ENCODE results near the gene MED17.
A peak's percentile ranks its signal among the peaks of the same experiment; 100 is the strongest.
"Not testable (repeated sequence)": the region's sequence is repeated elsewhere in the genome, so short reads cannot be mapped to it uniquely, and the experiment has no call there.

Gene MED17

GRCh38 chr11:93741882-93742226, 42.2 kb upstream of the MED17 start:
- Histone ChIP-seq H3K36me3 (ENCODE audit: insufficient read depth, low read length) (peaks cover 43% of the 10 kb centered on the region), H3K4me1 (ENCODE audit: control insufficient read depth, insufficient read depth, low read length) (peaks cover 19% of the 10 kb centered on the region), H3K4me2 (ENCODE audit: low read length) (peak overlapping the region; percentile 91), H3K27me3 (ENCODE audit: control insufficient read depth, insufficient read depth, low read length) (no peaks in the 10 kb centered on the region), H3K9ac (ENCODE audit: low read depth, low read length) (peak overlapping the region; percentile 99), H3K9me3 (replicated peaks; ENCODE audit: low read length) (no peaks in the 10 kb centered on the region), H3K4me3 (ENCODE audit: low read length) (peak overlapping the region; percentile 80)

- Histone ChIP-seq H3K9me3 (replicated peaks; ENCODE audit: low read length) (no peaks in the 10 kb centered on the region), H3K4me2 (ENCODE audit: low read length) (no peak overlapping the region), H3K4me1 (ENCODE audit: control insufficient read depth, insufficient read depth, low read length) (peaks cover 6% of the 10 kb centered on the region), H3K27me3 (ENCODE audit: control insufficient read depth, insufficient read depth, low read length) (no peaks in the 10 kb centered on the region), H3K36me3 (ENCODE audit: insufficient read depth, low read length) (peaks cover 28% of the 10 kb centered on the region), H3K9ac (ENCODE audit: low read depth, low read length) (no peak overlapping the region), H3K4me3 (ENCODE audit: low read length) (no peak overlapping the region)
Measured at GRCh38 chr11:93743291-93743690, 40.8 kb upstream of the MED17 start.

GRCh38 chr11:93744669-93745004, 39.4 kb upstream of the MED17 start:
- H3K4me3 ChIP-seq (ENCODE audit: low read length), result no peak overlapping the region
- H3K9ac ChIP-seq (ENCODE audit: low read depth, low read length), result no peak overlapping the region

GRCh38 chr11:93745005-93745755, 38.9 kb upstream of the MED17 start:
- H3K27me3 ChIP-seq (ENCODE audit: control insufficient read depth, insufficient read depth, low read length); H3K9ac ChIP-seq (ENCODE audit: low read depth, low read length); H3K4me3 ChIP-seq (ENCODE audit: low read length); H3K36me3 ChIP-seq (ENCODE audit: insufficient read depth, low read length); H3K4me1 ChIP-seq (ENCODE audit: control insufficient read depth, insufficient read depth, low read length); H3K9me3 ChIP-seq (replicated peaks; ENCODE audit: low read length); H3K4me2 ChIP-seq (ENCODE audit: low read length): not testable (repeated sequence)

More at GRCh38 chr11:93744669-93745004, 39.4 kb upstream of the MED17 start:
- no peak overlapping the region for H3K4me2 ChIP-seq (ENCODE audit: low read length)
- no peaks in the 10 kb centered on the region for H3K4me1 ChIP-seq (ENCODE audit: control insufficient read depth, insufficient read depth, low read length)
- no peaks in the 10 kb centered on the region for H3K27me3 ChIP-seq (ENCODE audit: control insufficient read depth, insufficient read depth, low read length)
- peaks cover 15% of the 10 kb centered on the region for H3K36me3 ChIP-seq (ENCODE audit: insufficient read depth, low read length)
- no peaks in the 10 kb centered on the region for H3K9me3 ChIP-seq (replicated peaks; ENCODE audit: low read length)

- Histone ChIP-seq H3K4me2 (ENCODE audit: low read length) (no peak overlapping the region), H3K27me3 (ENCODE audit: control insufficient read depth, insufficient read depth, low read length) (no peaks in the 10 kb centered on the region), H3K4me3 (ENCODE audit: low read length) (no peak overlapping the region), H3K9me3 (replicated peaks; ENCODE audit: low read length) (no peaks in the 10 kb centered on the region), H3K4me1 (ENCODE audit: control insufficient read depth, insufficient read depth, low read length) (no peaks in the 10 kb centered on the region), H3K36me3 (ENCODE audit: insufficient read depth, low read length) (peaks cover 6% of the 10 kb centered on the region), H3K9ac (ENCODE audit: low read depth, low read length) (no peak overlapping the region)
Measured at GRCh38 chr11:93746101-93746500, 38.0 kb upstream of the MED17 start.

GRCh38 chr11:93747122-93747521, 37.0 kb upstream of the MED17 start:
- peaks cover 4% of the 10 kb centered on the region for H3K36me3 ChIP-seq (ENCODE audit: insufficient read depth, low read length)
- H3K27me3 ChIP-seq (ENCODE audit: control insufficient read depth, insufficient read depth, low read length), result no peaks in the 10 kb centered on the region
- H3K4me1 ChIP-seq (ENCODE audit: control insufficient read depth, insufficient read depth, low read length), result no peaks in the 10 kb centered on the region
- H3K4me3 ChIP-seq (ENCODE audit: low read length), result no peak overlapping the region
- no peak overlapping the region for H3K9ac ChIP-seq (ENCODE audit: low read depth, low read length)
- no peak overlapping the region for H3K4me2 ChIP-seq (ENCODE audit: low read length)
- no peaks in the 10 kb centered on the region for H3K9me3 ChIP-seq (replicated peaks; ENCODE audit: low read length)

- Histone ChIP-seq H3K9me3 (replicated peaks; ENCODE audit: low read length) (no peaks in the 10 kb centered on the region), H3K36me3 (ENCODE audit: insufficient read depth, low read length) (peaks cover 4% of the 10 kb centered on the region), H3K4me3 (ENCODE audit: low read length) (no peak overlapping the region), H3K27me3 (ENCODE audit: control insufficient read depth, insufficient read depth, low read length) (no peaks in the 10 kb centered on the region), H3K9ac (ENCODE audit: low read depth, low read length) (no peak overlapping the region), H3K4me2 (ENCODE audit: low read length) (no peak overlapping the region), H3K4me1 (ENCODE audit: control insufficient read depth, insufficient read depth, low read length) (no peaks in the 10 kb centered on the region)
Measured at GRCh38 chr11:93751001-93751400, 33.1 kb upstream of the MED17 start.

GRCh38 chr11:93753241-93753640, 30.8 kb upstream of the MED17 start:
- Histone ChIP-seq H3K4me3 (ENCODE audit: low read length) (no peak overlapping the region), H3K4me2 (ENCODE audit: low read length) (no peak overlapping the region), H3K9me3 (replicated peaks; ENCODE audit: low read length) (no peaks in the 10 kb centered on the region), H3K36me3 (ENCODE audit: insufficient read depth, low read length) (peaks cover 7% of the 10 kb centered on the region), H3K27me3 (ENCODE audit: control insufficient read depth, insufficient read depth, low read length) (no peaks in the 10 kb centered on the region), H3K9ac (ENCODE audit: low read depth, low read length) (no peak overlapping the region), H3K4me1 (ENCODE audit: control insufficient read depth, insufficient read depth, low read length) (no peaks in the 10 kb centered on the region)

- Histone ChIP-seq H3K4me2 (ENCODE audit: low read length) (no peak overlapping the region), H3K4me1 (ENCODE audit: control insufficient read depth, insufficient read depth, low read length) (no peaks in the 10 kb centered on the region), H3K27me3 (ENCODE audit: control insufficient read depth, insufficient read depth, low read length) (no peaks in the 10 kb centered on the region), H3K9ac (ENCODE audit: low read depth, low read length) (no peak overlapping the region), H3K4me3 (ENCODE audit: low read length) (no peak overlapping the region), H3K9me3 (replicated peaks; ENCODE audit: low read length) (no peaks in the 10 kb centered on the region), H3K36me3 (ENCODE audit: insufficient read depth, low read length) (peaks cover 13% of the 10 kb centered on the region)
Measured at GRCh38 chr11:93756748-93757147, 27.3 kb upstream of the MED17 start.

- H3K36me3 ChIP-seq (ENCODE audit: insufficient read depth, low read length), result peaks cover 15% of the 10 kb centered on the region
- no peaks in the 10 kb centered on the region for H3K27me3 ChIP-seq (ENCODE audit: control insufficient read depth, insufficient read depth, low read length)
Measured at GRCh38 chr11:93757301-93757700, 26.8 kb upstream of the MED17 start.

GRCh38 chr11:93757924-93758865, 25.9 kb upstream of the MED17 start:
- no peaks in the 10 kb centered on the region for H3K9me3 ChIP-seq (replicated peaks; ENCODE audit: low read length)
- no peak overlapping the region for H3K4me3 ChIP-seq (ENCODE audit: low read length)
- H3K9ac ChIP-seq (ENCODE audit: low read depth, low read length), result no peak overlapping the region
- H3K27me3 ChIP-seq (ENCODE audit: control insufficient read depth, insufficient read depth, low read length), result no peaks in the 10 kb centered on the region
- no peaks in the 10 kb centered on the region for H3K4me1 ChIP-seq (ENCODE audit: control insufficient read depth, insufficient read depth, low read length)
- H3K4me2 ChIP-seq (ENCODE audit: low read length), result no peak overlapping the region
- H3K36me3 ChIP-seq (ENCODE audit: insufficient read depth, low read length), result peaks cover 18% of the 10 kb centered on the region

More at GRCh38 chr11:93757301-93757700, 26.8 kb upstream of the MED17 start:
- H3K4me3 ChIP-seq (ENCODE audit: low read length), result no peak overlapping the region
- H3K9me3 ChIP-seq (replicated peaks; ENCODE audit: low read length), result no peaks in the 10 kb centered on the region
- H3K9ac ChIP-seq (ENCODE audit: low read depth, low read length), result no peak overlapping the region
- no peak overlapping the region for H3K4me2 ChIP-seq (ENCODE audit: low read length)
- H3K4me1 ChIP-seq (ENCODE audit: control insufficient read depth, insufficient read depth, low read length), result no peaks in the 10 kb centered on the region

All from skeletal muscle satellite cell (primary cell).